IPS-18a (cell line): Measurements from ENCODE around the gene IP6K3.

Source experiments
- H3K27ac ChIP-seq: one replicate; pipeline ENCODE4 v1.5.1; 2013; ENCODE audit warnings: low read length
- H3K27me3 ChIP-seq: one replicate; pipeline ENCODE4 v1.6.1; 2013; ENCODE audit warnings: mild to moderate bottlenecking, low read length; ENCODE audit not compliant: control insufficient read depth, insufficient read depth
- H3K36me3 ChIP-seq: one replicate; pipeline ENCODE4 v1.6.1; 2013; ENCODE audit warnings: low read depth, low read length; ENCODE audit not compliant: control insufficient read depth
- H3K4me1 ChIP-seq: one replicate; pipeline ENCODE4 v1.6.1; 2013; ENCODE audit warnings: low read depth, low read length; ENCODE audit not compliant: control insufficient read depth
- H3K4me3 ChIP-seq: one replicate; pipeline ENCODE4 v1.5.1; 2013; ENCODE audit warnings: low read length
- H3K9ac ChIP-seq: one replicate; pipeline ENCODE4 v1.6.1; 2013; ENCODE audit warnings: mild to moderate bottlenecking, low read length, moderate library complexity
- H3K9me3 ChIP-seq: one replicate; pipeline ENCODE4 v1.6.1; 2013; ENCODE audit warnings: low read depth, low read length; ENCODE audit not compliant: control insufficient read depth

IP6K3 gene

GRCh38 chr6:33725891-33726673 lies 20.6 kb downstream of the IP6K3 start:
- no peaks in the 10 kb centered on the region for H3K9me3 ChIP-seq
- H3K36me3 ChIP-seq: no peaks in the 10 kb centered on the region
- H3K27ac ChIP-seq: no peak overlapping the region
- H3K4me1 ChIP-seq: peaks cover 15% of the 10 kb centered on the region
- no peaks in the 10 kb centered on the region for H3K27me3 ChIP-seq
- no peak overlapping the region for H3K4me3 ChIP-seq
- no peak overlapping the region for H3K9ac ChIP-seq

- Histone ChIP-seq H3K4me3 (no peak overlapping the region), H3K36me3 (no peaks in the 10 kb centered on the region), H3K27ac (no peak overlapping the region), H3K4me1 (peaks cover 15% of the 10 kb centered on the region), H3K27me3 (no peaks in the 10 kb centered on the region), H3K9me3 (no peaks in the 10 kb centered on the region), H3K9ac (no peak overlapping the region)
These were observed 21.5 kb downstream of the IP6K3 start for GRCh38 chr6:33725222-33725621.

- H3K4me1 ChIP-seq: peaks cover 15% of the 10 kb centered on the region
- H3K4me3 ChIP-seq: no peak overlapping the region
- H3K27ac ChIP-seq: no peak overlapping the region
- H3K27me3 ChIP-seq: no peaks in the 10 kb centered on the region
- no peaks in the 10 kb centered on the region for H3K36me3 ChIP-seq
- no peaks in the 10 kb centered on the region for H3K9me3 ChIP-seq
- no peak overlapping the region for H3K9ac ChIP-seq
These were observed 22.3 kb downstream of the IP6K3 start for GRCh38 chr6:33724102-33725023.

- H3K4me3 ChIP-seq: no peak overlapping the region
- no peaks in the 10 kb centered on the region for H3K9me3 ChIP-seq
- H3K9ac ChIP-seq: no peak overlapping the region
- H3K27me3 ChIP-seq: no peaks in the 10 kb centered on the region
- peaks cover 15% of the 10 kb centered on the region for H3K4me1 ChIP-seq
- H3K36me3 ChIP-seq: no peaks in the 10 kb centered on the region
- H3K27ac ChIP-seq: no peak overlapping the region
These were observed 23.2 kb downstream of the IP6K3 start for GRCh38 chr6:33723371-33724085.

- no peaks in the 10 kb centered on the region for H3K27me3 ChIP-seq
- H3K9ac ChIP-seq: no peak overlapping the region
- H3K27ac ChIP-seq: no peak overlapping the region
- H3K4me3 ChIP-seq: no peak overlapping the region
- H3K9me3 ChIP-seq: no peaks in the 10 kb centered on the region
- peaks cover 15% of the 10 kb centered on the region for H3K4me1 ChIP-seq
- H3K36me3 ChIP-seq: no peaks in the 10 kb centered on the region
These were observed 24.5 kb downstream of the IP6K3 start for GRCh38 chr6:33722103-33722623.

GRCh38 chr6:33721508-33721907 lies 25.2 kb downstream of the IP6K3 start:
- peaks cover 21% of the 10 kb centered on the region for H3K4me1 ChIP-seq
- H3K4me3 ChIP-seq: no peak overlapping the region
- H3K9me3 ChIP-seq: no peaks in the 10 kb centered on the region
- no peaks in the 10 kb centered on the region for H3K36me3 ChIP-seq
- no peak overlapping the region for H3K27ac ChIP-seq
- no peak overlapping the region for H3K9ac ChIP-seq
- no peaks in the 10 kb centered on the region for H3K27me3 ChIP-seq

- Histone ChIP-seq H3K4me3 (no peak overlapping the region), H3K27me3 (no peaks in the 10 kb centered on the region), H3K4me1 (peaks cover 21% of the 10 kb centered on the region), H3K27ac (no peak overlapping the region), H3K36me3 (no peaks in the 10 kb centered on the region), H3K9ac (no peak overlapping the region), H3K9me3 (no peaks in the 10 kb centered on the region)
These were observed 25.7 kb downstream of the IP6K3 start for GRCh38 chr6:33720998-33721397.

- no peak overlapping the region for H3K9ac ChIP-seq
- no peaks in the 10 kb centered on the region for H3K27me3 ChIP-seq
- no peaks in the 10 kb centered on the region for H3K9me3 ChIP-seq
- H3K4me3 ChIP-seq: no peak overlapping the region
- H3K36me3 ChIP-seq: no peaks in the 10 kb centered on the region
- H3K27ac ChIP-seq: no peak overlapping the region
- peaks cover 12% of the 10 kb centered on the region for H3K4me1 ChIP-seq
These were observed 27.2 kb downstream of the IP6K3 start for GRCh38 chr6:33719326-33719987.

GRCh38 chr6:33718713-33719112 lies 28.0 kb downstream of the IP6K3 start:
- no peak overlapping the region for H3K4me3 ChIP-seq
- peaks cover 6% of the 10 kb centered on the region for H3K4me1 ChIP-seq
- no peaks in the 10 kb centered on the region for H3K36me3 ChIP-seq
- no peak overlapping the region for H3K27ac ChIP-seq
- no peaks in the 10 kb centered on the region for H3K27me3 ChIP-seq
- no peak overlapping the region for H3K9ac ChIP-seq
- no peaks in the 10 kb centered on the region for H3K9me3 ChIP-seq

- Histone ChIP-seq H3K36me3 (no peaks in the 10 kb centered on the region), H3K27ac (no peak overlapping the region), H3K9ac (no peak overlapping the region), H3K27me3 (no peaks in the 10 kb centered on the region), H3K4me1 (peaks cover 6% of the 10 kb centered on the region), H3K4me3 (no peak overlapping the region), H3K9me3 (no peaks in the 10 kb centered on the region)
These were observed 28.7 kb downstream of the IP6K3 start for GRCh38 chr6:33717934-33718455.
